ENCODE results near the gene TNFSF15.

TNFSF15 gene

DNA sequence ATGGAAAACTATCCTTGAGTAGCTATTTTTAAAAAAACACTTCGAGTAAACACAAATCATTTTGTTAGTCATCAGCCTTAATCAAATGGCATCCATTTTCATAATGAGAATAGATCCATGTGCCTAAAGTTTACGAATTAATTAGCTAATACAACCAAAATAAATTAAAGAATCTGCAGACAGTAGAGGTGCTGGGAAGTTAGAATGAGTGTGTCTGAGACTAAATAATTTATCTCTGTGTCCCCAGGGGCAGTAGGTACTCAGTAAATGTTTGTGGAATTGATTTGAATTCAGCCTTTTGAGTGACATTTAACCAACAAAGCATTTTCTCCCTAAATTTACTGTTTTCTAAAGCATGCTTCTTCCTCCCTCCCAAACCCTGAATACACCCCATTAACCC, 18.6 kb downstream of the TNFSF15 start:
- DNase-seq: no peak

DNA sequence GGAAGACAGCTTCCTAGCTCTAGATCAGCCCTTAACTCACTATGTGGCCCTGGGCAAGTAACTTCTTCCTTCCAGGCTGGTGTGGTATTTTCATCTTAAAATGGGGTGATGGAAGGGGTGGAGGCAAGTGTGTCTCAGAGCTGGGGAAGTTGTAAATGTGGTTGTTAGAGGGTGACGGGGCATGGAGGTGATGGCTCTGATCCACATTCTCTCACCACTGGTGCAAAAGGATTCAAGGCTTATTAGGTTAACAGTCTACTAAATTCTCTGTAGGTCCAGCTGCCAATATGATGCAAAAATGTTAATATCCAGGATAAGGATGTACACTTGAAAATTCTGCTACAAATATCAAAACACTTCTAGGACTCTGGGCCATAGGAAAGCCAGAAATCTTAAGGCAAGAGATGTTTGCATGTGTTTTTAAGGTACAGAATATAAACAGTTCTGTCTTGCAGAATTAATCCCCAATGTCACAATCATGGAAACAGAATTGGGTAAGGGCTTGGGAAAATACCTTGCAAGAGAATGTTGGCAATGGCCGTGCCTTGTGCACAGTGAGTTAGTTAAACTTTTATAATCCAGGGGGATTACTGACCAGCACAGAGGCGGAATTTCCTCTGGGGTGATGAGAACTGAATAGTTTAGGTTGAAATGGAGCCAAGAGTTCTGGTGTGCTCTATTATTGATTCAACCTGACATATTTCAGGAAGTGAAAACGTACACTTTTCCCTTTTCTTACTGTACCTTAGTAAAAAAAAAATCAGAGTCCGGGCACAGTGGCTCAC, 19.8 kb downstream of the TNFSF15 start:
- DNase-seq: no peak

DNA sequence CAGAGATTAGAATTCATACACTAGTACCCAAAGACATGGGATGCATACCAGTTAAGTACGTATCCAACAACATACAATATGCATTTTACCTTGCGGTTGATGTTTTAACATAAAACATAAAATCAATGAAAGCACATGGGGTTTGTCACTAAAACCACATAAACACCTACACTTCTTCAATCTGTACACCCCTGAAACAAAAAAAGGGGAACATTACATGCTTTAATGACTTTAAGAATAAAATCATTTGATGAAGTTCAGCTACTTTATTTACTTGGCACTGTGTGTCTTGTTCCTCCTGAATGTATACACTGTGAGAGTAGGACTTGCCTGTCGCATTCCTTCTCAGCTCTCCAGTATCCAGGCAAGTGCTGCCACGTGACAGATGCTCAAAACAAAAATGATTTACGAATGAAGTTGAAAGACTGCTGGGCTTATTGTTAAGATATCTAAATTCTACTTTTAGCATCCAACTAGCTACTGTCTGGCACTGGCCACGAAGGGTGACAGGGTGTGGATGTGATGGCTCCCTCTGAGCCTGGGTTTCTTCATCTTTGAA, 21.0 kb downstream of the TNFSF15 start:
- DNase-seq: no peak

DNA sequence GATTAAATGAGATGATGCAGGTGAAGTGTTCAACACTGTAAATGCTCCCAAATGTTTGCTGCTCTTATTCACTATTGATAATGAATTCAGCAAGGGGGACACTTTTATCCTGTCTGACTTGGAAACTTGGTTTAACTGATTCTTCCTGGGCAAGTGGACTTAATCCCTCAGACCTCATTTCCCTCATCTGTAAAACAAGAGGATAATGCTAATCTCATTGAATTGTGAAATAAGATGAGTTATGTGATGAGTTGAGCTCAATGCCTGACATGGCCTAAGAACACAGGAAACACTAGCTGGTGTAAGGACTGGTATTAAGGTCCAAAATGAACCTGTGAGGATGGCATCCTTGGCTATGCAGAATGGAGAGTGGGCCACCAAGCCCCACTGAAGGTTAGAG, 23.3 kb downstream of the TNFSF15 start:
- DNase-seq: no peak

DNA sequence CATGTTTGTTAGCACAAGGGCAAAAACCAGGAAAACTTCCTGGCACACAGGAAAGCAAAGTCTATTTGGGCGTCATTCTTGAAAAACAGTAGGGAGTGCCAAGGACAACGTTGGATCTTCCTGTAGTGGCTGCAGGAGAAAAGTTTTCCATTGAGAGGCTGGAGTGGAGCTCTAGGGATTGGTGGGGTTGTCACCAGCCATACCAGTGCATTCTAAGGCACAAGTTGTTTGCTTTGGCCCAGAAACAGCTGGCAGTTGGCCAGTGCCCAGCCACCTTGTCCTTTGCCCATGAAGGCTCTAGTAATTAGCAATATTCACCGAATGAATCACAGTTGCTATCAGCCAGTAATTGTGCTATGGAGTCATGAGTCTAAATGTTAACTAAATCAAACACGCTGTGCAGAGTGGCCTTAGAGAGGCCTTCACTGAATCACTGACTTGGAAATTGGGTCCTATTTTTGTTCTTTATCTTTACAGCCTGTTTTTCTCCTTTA, 26.4 kb downstream of the TNFSF15 start:
- peak; percentile 69 for DNase-seq

DNA sequence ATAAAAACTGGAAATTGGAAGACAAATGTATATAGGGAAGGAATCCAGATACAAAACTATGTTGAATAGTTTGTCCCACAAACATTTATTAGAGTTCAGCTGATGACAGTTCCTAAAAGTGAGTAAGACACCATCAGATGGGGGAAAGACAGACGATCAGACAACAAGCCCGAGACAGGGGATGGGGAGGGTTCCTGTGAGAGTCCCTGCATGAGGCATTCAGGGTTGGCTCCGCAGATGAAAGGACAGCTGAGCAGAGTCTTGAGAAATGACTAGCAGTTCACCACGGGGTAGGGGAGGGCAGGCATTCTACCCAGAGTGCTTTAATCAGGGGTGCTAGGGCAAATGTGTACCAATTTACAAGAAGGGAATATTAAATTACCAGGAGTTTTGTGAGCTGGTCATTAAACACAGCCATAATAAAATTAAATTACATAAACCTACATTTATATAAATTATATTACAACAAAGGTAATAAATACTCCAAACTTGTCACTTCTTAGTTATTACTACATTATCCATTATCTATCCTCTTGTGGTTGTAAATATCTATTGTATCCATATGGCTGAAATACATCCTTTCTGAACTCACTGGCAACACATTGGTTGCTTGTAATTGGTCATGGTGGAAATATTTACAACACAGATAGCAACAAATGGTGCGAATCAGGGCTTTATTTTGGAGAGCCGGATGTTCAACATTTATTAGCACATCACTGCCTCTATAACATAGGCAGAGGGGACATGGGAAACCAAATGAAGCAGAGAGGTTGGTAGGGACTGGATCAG, 27.8 kb downstream of the TNFSF15 start:
- DNase-seq: no peak

DNA sequence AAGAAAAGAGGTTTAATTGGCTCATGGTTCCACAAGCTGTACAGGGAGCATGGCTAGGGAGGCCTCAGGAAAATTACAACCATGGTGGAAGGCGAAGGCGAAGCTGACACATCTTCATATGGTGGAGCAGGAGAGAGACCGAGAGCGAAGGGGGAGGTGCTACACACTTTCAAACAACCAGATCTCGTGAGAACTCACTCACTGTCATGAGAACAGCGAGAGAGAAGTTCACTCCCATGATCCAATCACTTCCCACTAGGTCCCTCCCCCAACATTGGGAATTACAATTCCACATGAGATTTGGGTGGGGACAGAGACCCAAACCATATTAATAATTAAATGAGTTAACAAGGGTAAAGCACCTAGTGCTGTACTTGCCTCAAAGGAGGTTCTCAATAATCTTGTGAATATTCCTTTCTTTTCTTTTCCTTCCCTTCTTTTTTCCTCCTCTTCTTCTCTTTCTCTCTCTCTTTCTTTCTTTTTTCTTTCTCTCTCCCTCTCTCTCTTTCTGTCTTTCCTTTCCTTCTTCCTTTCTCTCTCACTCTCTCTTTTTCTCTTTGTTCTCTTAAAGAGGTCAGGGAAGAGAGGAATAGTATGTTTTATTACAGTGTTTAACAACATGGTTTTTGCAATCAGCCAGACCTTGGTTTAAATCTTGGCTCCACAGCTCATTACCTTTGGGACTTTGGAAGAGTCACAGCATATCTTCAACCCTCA, 29.0 kb downstream of the TNFSF15 start:
- no peak for DNase-seq

DNA sequence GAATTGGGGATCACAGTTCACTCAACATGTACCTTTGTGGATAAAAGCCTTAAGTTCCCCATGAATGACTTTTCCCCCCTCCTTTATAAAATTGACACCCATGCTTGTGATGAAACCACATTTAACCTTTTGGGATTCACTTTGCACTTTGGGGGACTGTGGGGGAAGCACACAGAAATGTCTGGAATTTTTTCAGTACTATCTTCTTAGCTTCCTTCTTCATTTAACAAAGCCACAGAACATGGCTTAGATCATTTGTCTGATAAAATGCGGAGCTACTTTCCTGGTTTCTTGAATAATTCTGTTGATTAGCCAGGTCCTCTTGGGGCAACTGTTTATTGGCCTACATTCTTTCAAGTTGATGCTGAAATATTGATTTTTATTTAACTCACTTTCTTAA, 29.9 kb downstream of the TNFSF15 start:
- DNase-seq: no peak

DNA sequence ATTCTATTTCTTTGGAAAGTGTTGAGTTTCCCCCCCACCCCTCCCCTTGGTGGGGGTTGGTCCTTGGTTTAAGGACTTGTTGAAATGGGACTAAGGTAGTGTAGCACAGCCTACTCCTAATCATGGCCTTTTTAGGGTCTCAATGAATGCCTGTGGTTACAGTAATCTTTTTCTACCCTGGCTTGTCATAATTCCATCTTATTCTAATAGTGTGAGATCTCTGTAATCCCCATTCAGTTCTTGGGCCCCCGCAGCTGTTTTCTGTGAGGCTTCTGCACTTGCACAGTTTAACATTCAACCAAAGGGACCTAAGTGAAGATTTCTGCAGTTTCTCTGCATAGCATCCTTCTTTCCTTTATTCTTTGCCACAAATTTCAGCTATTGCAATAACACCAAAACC, 30.7 kb downstream of the TNFSF15 start:
- no peak for DNase-seq

DNA sequence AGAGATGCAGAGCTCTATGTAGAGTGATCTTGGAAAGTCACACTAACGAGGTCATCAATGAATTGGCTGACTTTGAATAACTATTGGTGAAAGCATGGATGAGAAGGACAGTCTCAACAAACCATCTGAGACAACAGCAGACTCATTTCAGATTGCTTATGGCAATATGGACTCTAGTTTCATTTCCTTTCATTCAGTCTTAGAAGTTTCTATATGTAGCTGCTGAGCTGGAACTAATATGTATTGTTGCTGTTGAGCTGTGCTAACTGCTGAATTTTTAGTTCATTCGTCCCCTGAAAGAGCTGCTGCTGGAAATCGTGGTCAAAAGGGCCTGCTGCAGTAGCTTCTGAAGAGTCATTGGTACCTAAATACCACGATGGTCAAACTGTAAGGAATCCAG, 31.3 kb downstream of the TNFSF15 start:
- DNase-seq: no peak

DNA sequence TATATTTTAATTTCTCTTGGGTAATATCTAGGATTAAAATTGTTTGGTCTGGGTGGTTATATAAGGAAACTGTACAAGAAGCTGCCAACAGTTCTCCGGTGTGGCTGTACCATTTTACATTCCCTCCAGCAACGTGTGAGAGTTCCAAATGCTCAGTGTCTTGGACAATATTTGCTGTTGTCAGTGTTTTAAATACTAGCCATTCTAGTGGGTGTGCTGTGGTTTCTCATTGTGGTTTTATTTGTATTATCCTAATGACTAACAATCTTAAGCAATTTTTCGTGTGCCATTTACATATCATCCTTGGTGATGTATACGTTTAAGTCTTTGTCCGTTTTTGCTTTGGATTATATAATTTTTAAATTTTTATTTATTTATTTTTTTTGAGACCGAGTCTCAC, 34.0 kb downstream of the TNFSF15 start:
- DNase-seq: no peak

DNA sequence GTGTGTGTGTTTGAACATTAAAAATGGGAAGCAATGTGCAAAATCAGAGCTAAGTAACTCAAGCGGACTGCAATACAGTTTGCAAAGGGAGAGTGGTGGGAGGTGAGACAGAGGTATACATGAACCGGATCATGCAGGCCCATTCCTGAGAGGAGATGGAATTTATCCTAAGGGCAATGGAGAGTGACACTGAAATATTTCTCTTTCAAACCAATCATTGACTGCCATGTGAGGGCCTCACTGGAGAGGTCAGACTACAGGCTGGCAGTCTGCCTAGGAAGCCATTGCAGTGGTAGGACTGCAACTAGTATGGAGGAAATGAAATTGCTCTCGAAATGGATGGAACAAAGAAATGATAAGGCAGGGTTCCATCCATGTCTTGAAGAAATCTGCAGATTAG, 34.8 kb downstream of the TNFSF15 start:
- DNase-seq: no peak

DNA sequence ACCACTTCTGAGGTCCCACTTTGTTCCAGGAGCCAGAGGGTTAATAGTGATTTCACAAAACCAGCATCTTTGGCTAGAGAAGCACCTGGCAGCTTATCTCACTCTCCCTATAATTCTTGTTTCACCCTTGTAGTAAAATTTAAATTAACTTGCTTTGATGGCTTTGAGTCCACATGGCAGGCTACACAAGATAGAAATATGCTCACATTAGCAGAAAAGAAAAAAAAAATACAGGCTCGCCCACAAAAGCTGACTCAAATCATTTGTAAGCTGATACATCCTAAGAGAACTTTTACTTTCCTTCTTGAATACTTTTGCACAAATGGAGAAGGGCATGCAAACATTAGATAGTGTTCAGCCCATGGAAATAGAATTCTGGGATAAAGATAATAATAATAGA, 36.2 kb downstream of the TNFSF15 start:
- DNase-seq: no peak

DNA sequence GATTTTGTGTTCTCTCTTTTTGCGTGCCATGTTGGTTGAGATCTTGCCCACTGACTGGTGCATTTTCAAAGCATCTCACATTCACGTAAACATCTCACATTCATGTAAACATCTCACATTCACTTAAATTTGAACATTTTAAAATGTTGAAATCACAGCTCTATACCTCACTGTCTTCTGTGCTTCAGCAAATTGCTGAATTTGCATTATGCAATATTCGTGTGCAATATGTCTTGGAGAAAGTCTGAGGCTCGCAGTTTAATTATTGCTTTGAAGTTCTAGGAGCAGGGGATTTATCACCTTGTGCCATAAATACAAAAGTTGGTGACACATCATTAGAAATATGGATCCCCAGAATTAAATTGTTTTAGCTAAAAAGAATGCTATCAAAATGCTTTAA, 42.6 kb downstream of the TNFSF15 start:
- DNase-seq: no peak

DNA sequence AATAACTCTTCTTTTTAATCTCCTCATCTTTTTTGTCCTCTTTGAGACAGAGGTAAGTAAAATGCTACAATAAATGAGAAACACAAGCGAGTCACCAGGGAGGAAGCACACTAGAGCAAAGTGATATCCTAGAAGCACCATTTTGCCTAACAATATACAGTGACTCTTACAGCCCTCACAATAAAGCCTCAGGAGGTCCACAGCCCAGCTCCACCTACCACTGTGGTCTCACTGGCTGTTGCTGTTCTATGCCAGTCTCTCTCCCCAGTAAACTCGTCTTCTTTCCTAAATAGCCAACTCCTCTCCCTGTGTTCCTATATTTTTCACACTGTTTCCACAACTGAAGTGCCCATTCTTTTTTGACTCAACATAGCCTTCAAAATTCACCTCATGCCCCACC, 44.3 kb downstream of the TNFSF15 start:
- DNase-seq: no peak

DNA sequence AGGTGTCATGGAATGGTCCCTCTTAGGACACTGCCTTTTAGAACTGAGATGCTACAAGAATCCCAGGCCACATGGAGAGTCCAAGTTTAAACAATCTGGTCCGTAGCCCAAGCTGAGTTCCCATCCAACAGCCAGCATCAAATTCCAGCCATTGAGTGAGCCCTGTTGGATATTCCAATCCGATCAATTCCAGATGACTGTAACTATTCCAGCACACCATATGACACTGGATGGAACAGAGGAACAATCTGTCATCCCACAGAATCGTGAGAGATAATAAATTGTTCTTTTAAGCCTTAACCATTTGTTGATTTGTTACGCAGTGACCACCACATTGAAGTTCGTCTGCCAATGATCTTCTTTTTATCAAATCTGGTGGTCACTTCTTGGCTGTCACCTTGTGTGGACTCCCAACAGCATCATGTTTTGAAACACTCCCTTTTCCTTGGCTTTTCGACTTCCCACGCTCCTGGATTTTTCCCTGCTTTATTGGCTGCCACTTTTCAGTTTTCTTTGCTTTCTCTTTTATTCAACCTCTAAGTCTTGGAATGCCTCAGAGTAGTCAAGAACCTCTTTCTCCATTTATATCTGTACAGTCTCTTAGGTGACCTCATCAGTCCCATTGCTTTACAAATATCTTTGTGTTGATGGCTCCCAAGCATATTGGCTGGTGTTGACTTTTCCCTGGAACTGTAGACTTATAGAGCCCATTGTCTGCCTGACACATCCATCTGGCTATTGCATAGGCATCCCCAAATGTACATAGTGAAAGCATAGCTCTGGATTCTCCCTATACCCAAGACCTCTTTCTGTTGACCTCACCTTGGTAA, 46.1 kb downstream of the TNFSF15 start:
- no peak for DNase-seq

DNA sequence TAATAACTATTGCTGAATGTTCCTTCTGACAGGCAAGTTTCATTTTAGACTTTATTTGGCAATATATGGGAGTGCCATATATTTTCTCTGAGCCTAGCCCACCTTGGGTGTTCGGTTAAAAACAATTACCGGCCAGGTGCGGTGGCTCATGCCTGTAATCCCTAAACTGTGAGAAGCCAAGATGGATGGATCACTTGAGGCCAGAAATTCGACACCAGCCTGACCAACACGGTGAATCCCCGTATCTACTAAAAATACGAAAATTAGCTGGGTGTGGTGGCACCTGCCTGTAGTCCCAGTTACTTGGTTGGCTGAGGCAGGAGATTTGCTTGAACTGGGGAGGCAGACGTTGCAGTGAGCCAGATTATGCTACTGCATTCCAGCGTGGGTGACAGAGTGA, 47.9 kb downstream of the TNFSF15 start:
- DNase-seq: no peak

DNA sequence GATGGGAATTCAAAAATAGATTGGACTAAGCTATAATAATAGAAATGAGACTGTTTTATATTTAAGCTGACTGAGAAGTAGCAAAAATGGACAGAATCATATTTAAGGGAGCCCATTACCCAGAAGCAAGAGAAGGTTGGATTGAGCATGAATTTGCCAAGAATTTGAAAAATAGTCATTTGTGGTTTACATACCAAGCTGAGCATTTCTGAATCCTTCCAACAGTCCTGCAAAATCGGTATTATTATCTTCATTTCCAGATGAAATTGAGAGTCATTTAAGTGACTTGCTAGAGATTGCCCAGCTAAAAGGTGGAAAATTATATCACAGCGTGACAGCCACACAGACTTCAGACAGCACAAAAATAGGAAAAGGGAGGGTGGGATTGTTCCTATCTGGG, 48.4 kb downstream of the TNFSF15 start:
- no peak for DNase-seq

DNA sequence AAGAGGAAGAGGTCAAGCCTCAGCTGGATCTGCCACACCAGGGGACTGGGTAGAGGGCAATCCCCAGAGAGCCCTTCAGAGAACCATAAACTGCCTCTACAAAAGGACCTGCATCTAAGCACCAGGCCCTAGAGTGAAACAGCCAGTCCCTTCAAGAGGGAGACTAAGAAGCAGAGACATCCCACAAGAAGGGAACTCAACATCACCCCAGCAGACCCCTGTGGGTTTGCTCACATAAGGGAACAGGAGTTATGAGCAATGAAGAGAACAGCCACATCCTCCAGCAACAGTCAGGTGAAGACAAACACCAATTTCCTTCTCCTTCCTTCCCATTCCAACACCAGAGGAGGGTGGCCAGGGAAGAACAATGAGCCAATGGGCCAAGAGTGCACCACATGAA, 48.9 kb downstream of the TNFSF15 start:
- no peak for DNase-seq

DNA sequence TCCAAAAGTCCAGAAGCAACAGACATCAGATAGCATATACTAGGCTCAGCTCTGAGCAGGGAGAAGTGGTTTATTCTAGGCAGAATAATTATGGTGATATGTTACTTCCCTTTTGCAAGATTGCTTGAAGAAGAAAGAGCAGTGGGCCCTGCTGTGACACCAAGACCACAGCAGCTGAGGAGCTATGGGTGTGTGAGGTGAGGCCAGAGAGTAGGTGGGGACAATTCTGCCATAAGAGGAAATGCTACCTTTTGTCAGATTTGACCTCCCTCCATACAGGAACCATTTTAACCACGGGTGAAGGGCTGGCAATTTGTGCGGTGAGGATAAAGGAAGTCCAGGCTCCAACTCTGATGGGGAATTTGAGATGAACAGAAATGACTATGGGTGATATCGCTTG, 51.3 kb downstream of the TNFSF15 start:
- no peak for DNase-seq

DNA sequence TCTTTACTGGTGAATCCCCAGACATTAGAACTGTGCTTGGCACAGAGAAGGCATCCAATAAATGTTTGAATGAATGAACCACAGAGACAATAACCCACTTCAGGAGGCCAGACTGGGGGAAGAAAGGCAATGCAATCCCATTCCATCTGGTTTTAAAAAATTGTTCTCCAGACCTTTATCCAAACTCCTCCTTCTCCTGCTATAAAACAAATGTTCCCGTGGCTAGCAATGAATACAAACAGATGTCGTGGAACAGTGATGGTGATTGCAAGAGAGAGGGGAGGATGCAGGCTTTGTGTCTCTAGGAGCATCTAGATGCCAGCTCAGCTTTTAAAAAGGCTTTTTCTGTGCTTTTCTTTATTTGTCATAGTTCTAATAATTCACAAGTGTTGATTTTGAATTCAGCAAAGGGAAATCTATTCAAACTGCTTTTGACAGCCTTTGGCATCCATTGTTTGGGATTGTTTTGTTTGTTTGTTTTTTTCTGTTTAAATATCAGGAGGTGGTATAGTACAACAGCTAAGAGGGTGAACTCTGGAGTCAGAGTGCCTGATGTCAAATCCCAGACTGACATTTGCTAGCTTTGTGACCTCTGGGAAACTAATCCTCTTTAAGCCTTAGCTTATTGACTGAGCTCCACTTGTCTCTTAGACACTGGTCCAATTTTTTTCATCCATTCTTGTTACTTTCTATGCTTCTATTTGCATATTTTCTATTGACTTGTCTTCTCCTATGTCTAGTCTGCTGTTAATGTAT, 59.1 kb downstream of the TNFSF15 start:
- DNase-seq: peak; percentile 92
